Type B pancreatic cell (in vitro differentiated cells): ENCODE measurements around the gene ZFYVE27. TPM values are rescaled to one million over a fixed set of nuclear protein-coding genes. Genes with fewer than 3 reads are reported as not detected.
A peak's percentile ranks its signal among the peaks of the same experiment; 100 is the strongest.

Source experiments
- DNase-seq: peaks from one replicate; pipeline ENCODE4 v3.0.0; 2021; ENCODE audit warnings: mixed read lengths; ENCODE audit not compliant: unreplicated experiment; ENCODE audit errors: extremely low spot score
- H3K27ac Mint-ChIP-seq: 2 replicates; pipeline ENCODE4 v1.8.0; 2021; ENCODE audit warnings: mild to moderate bottlenecking, mixed read lengths
- H3K27me3 Mint-ChIP-seq: 2 replicates; pipeline ENCODE4 v1.8.0; 2021; ENCODE audit warnings: mixed read lengths
- H3K36me3 Mint-ChIP-seq: 2 replicates; pipeline ENCODE4 v1.8.0; 2021; ENCODE audit warnings: mixed read lengths
- H3K4me1 Mint-ChIP-seq: one replicate; pipeline ENCODE4 v1.8.0; 2021; ENCODE audit warnings: mixed read lengths; ENCODE audit not compliant: unreplicated experiment
- H3K4me3 Mint-ChIP-seq: 2 replicates; pipeline ENCODE4 v1.8.0; 2021; ENCODE audit warnings: mild to moderate bottlenecking, mixed read lengths
- H3K9me3 Mint-ChIP-seq: 2 replicates; pipeline ENCODE4 v1.8.0; 2021; ENCODE audit warnings: mixed read lengths
- CTCF ChIP-seq: fragments of 200-600 bp; sonication (generic); conservative IDR thresholded peaks from 2 replicates; pipeline ENCODE4 v1.5.0; 2021; ENCODE audit warnings: antibody characterized with exemption, mild to moderate bottlenecking
- total RNA-seq: library from RNA; stranded (reverse); gene quantifications from 2 replicates; pipeline ENCODE4 v1.2.1, GENCODE V29; 2021; ENCODE audit warnings: low replicate concordance

Gene ZFYVE27
- total RNA-seq, 1 donor from 2014 or later: 25.6 TPM

GRCh38 chr10:97771055-97771891, 34.3 kb downstream of the ZFYVE27 start:
- no peak for TF ChIP-seq CTCF
- H3K9me3 Mint-ChIP-seq: no peaks in the 10 kb centered on the region
- H3K27me3 Mint-ChIP-seq: peaks cover 81% of the 10 kb centered on the region
- H3K4me3 Mint-ChIP-seq: peak overlapping the region; percentile 84
- peaks cover 8% of the 10 kb centered on the region for H3K36me3 Mint-ChIP-seq
- peaks cover 10% of the 10 kb centered on the region for H3K4me1 Mint-ChIP-seq
- no peak overlapping the region for H3K27ac Mint-ChIP-seq
- no peak for DNase-seq

- peaks cover 81% of the 10 kb centered on the region for H3K27me3 Mint-ChIP-seq
- peak within 1 kb of the TSS; percentile 84 for H3K4me3 Mint-ChIP-seq
- H3K36me3 Mint-ChIP-seq: peaks cover 8% of the 10 kb centered on the region
- H3K4me1 Mint-ChIP-seq: peaks cover 10% of the 10 kb centered on the region
- no peak for DNase-seq
- H3K27ac Mint-ChIP-seq: no peak within 1 kb of the TSS
- TF ChIP-seq CTCF: no peak
- H3K9me3 Mint-ChIP-seq: no peaks in the 10 kb centered on the region
Observed at GRCh38 chr10:97771913-97772823, 35.2 kb downstream of the ZFYVE27 start, which contains the start of gene SFRP5. TSS of gene SFRP5 (minus strand) at chr10:97771999. CDS start at chr10:97771833, 166 bp downstream.

GRCh38 chr10:97773096-97773495, 36.2 kb downstream of the ZFYVE27 start:
- DNase-seq: no peak
- H3K27me3 Mint-ChIP-seq: peaks cover 75% of the 10 kb centered on the region
- no peaks in the 10 kb centered on the region for H3K9me3 Mint-ChIP-seq
- H3K27ac Mint-ChIP-seq: no peak overlapping the region
- TF ChIP-seq CTCF: no peak
- H3K4me3 Mint-ChIP-seq: no peak overlapping the region
- H3K36me3 Mint-ChIP-seq: peaks cover 3% of the 10 kb centered on the region
- H3K4me1 Mint-ChIP-seq: peaks cover 10% of the 10 kb centered on the region

GRCh38 chr10:97774811-97775294, 37.9 kb downstream of the ZFYVE27 start:
- H3K4me3 Mint-ChIP-seq: no peak overlapping the region
- no peak overlapping the region for H3K27ac Mint-ChIP-seq
- H3K36me3 Mint-ChIP-seq: no peaks in the 10 kb centered on the region
- H3K4me1 Mint-ChIP-seq: peaks cover 10% of the 10 kb centered on the region
- TF ChIP-seq CTCF: no peak
- no peaks in the 10 kb centered on the region for H3K9me3 Mint-ChIP-seq
- H3K27me3 Mint-ChIP-seq: peaks cover 69% of the 10 kb centered on the region
- DNase-seq: no peak

- no peak overlapping the region for H3K27ac Mint-ChIP-seq
- no peaks in the 10 kb centered on the region for H3K9me3 Mint-ChIP-seq
- DNase-seq: no peak
- TF ChIP-seq CTCF: no peak
- peaks cover 55% of the 10 kb centered on the region for H3K27me3 Mint-ChIP-seq
- no peak overlapping the region for H3K4me3 Mint-ChIP-seq
- H3K36me3 Mint-ChIP-seq: no peaks in the 10 kb centered on the region
- peaks cover 11% of the 10 kb centered on the region for H3K4me1 Mint-ChIP-seq
Observed at GRCh38 chr10:97777143-97777542, 40.2 kb downstream of the ZFYVE27 start.
